CD4-positive, alpha-beta T cell (primary cell): ENCODE data around the gene PXDN. TPM values are rescaled to one million over a fixed set of nuclear protein-coding genes. Genes with fewer than 3 reads are reported as not detected.

ENCODE experiments used
- ATAC-seq: fragments of 200-7000 bp; cut with Tn5 transposase; one replicate; pipeline ENCODE4 v1.10.0; 2022; ENCODE audit warnings: mild to moderate bottlenecking; ENCODE audit not compliant: poor library complexity
- CTCF ChIA-PET: fragments of 350-600 bp; sonication (Branson Sonifier 250); formaldehyde crosslinking; loops from one replicate; lab custom pipeline; 2021; ENCODE audit warnings: antibody characterized with exemption, inconsistent platforms; lab: Charles Lee
- POLR2A ChIA-PET: fragments of 350-600 bp; sonication (Branson Sonifier 250); formaldehyde crosslinking; loops from one replicate; lab custom pipeline; 2021; ENCODE audit warnings: antibody characterized with exemption, inconsistent platforms; lab: Charles Lee
- DNase-seq, 14 experiments: peaks; one replicate each; pipeline ENCODE4 v3.0.0-alpha.2; 2013 to 2020; ENCODE audit warnings: mixed read lengths in 2 of 14
- H3K27ac ChIP-seq, 2 donors: one replicate each; pipeline versions ENCODE4 v1.5.1 to v1.7.0; 2013; ENCODE audit warnings: low read length in 2 of 2, low read depth in 1 of 2, mild to moderate bottlenecking in 1 of 2
- H3K27me3 ChIP-seq, 2 experiments: 1 replicate in 1 of 2; 2 replicates in 1 of 2; pipeline versions ENCODE4 v1.6.1 to v1.7.0; 2013; ENCODE audit warnings: low read length in 2 of 2, control low read depth in 1 of 2, mild to moderate bottlenecking in 1 of 2, moderate library complexity in 1 of 2; ENCODE audit not compliant: insufficient read depth in 2 of 2, control insufficient read depth in 1 of 2
- H3K36me3 ChIP-seq: one replicate; pipeline ENCODE4 v1.6.1; 2013; ENCODE audit warnings: low read length, control low read depth; ENCODE audit not compliant: insufficient read depth
- H3K4me1 ChIP-seq: one replicate; pipeline ENCODE4 v1.6.1; 2013; ENCODE audit warnings: low read length, control low read depth; ENCODE audit not compliant: insufficient read depth
- H3K4me3 ChIP-seq: one replicate; pipeline ENCODE4 v1.5.1; 2013; ENCODE audit warnings: mild to moderate bottlenecking, low read length, moderate library complexity
- H3K9me3 ChIP-seq, 2 experiments: 1 replicate in 1 of 2; 2 replicates in 1 of 2; pipeline versions ENCODE4 v1.6.1 to v1.7.0; 2013; ENCODE audit warnings: low read length in 2 of 2, mild to moderate bottlenecking in 2 of 2, control low read depth in 1 of 2, moderate library complexity in 1 of 2; ENCODE audit not compliant: control insufficient read depth in 1 of 2, insufficient read depth in 1 of 2
- H3K27ac Mint-ChIP-seq: one replicate; pipeline ENCODE4 v1.8.0; 2020; ENCODE audit warnings: mixed read lengths
- H3K27me3 Mint-ChIP-seq: one replicate; pipeline ENCODE4 v1.8.0; 2021; ENCODE audit warnings: mixed read lengths
- H3K36me3 Mint-ChIP-seq: one replicate; pipeline ENCODE4 v1.8.0; 2021; ENCODE audit warnings: low read depth, mixed read lengths
- H3K4me1 Mint-ChIP-seq: one replicate; pipeline ENCODE4 v1.8.0; 2021; ENCODE audit warnings: low read depth, mixed read lengths
- H3K4me3 Mint-ChIP-seq: one replicate; pipeline ENCODE4 v1.8.0; 2020; ENCODE audit warnings: mild to moderate bottlenecking, mixed read lengths
- H3K9me3 Mint-ChIP-seq: one replicate; pipeline ENCODE4 v1.8.0; 2020; ENCODE audit warnings: mixed read lengths
- CTCF ChIP-seq: fragments of 200-600 bp; IDR thresholded peaks from one replicate; pipeline ENCODE4 v1.8.0; 2022; ENCODE audit warnings: antibody characterized with exemption, mild to moderate bottlenecking
- intact Hi-C, 2 experiments: fragments of 100-400 bp; cut with DNase I in 1 of 2; cut with micrococcal nuclease in 1 of 2; formaldehyde crosslinking; loops; one replicate each; pipeline versions ENCODE4 v1.15.1 to v1.9.0; 2023 to 2025; cut with DNase I, micrococcal nuclease
- total RNA-seq, 174 experiments: library from RNA in 2 of 174; stranded (reverse) in 2 of 174; gene quantifications; one replicate each; pipeline ENCODE4 v1.2.3 and lab custom pipeline; 2021 to 2026

PXDN gene
- total RNA-seq, 2 experiments from 2014 or later = 0.47 to 0.84 TPM

GRCh38 chr2:1670636-1671035, 73.7 kb downstream of the PXDN start:
- H3K27me3 ChIP-seq = no peaks in the 10 kb centered on the region
- ATAC-seq = no peak

GRCh38 chr2:1665761-1666505, 78.4 kb downstream of the PXDN start:
- H3K4me1 ChIP-seq = no peaks in the 10 kb centered on the region
- no peak overlapping the region for H3K4me3 Mint-ChIP-seq
- TF ChIP-seq CTCF = no peak
- CTCF ChIA-PET = no interaction called here
- H3K36me3 Mint-ChIP-seq = no peaks in the 10 kb centered on the region
- no peaks in the 10 kb centered on the region for H3K9me3 Mint-ChIP-seq
- H3K27me3 ChIP-seq = no peaks in the 10 kb centered on the region
- DNase-seq (peak in 1 of 14 experiments; percentile 1), ATAC-seq (no peak)
- intact Hi-C loops = no loop called here
- H3K36me3 ChIP-seq = no peaks in the 10 kb centered on the region
- no peak overlapping the region for H3K27ac ChIP-seq
- H3K9me3 ChIP-seq = no peaks in the 10 kb centered on the region
- H3K4me3 ChIP-seq = no peak overlapping the region
- no peaks in the 10 kb centered on the region for H3K4me1 Mint-ChIP-seq
- H3K27me3 Mint-ChIP-seq = peaks cover 9% of the 10 kb centered on the region
- POLR2A ChIA-PET = no interaction called here
- H3K27ac Mint-ChIP-seq = no peak overlapping the region

More at GRCh38 chr2:1670636-1671035, 73.7 kb downstream of the PXDN start:
- TF ChIP-seq CTCF = no peak
- Histone ChIP-seq H3K36me3 (no peaks in the 10 kb centered on the region), H3K27ac (no peak overlapping the region), H3K4me1 (no peaks in the 10 kb centered on the region), H3K9me3 (no peaks in the 10 kb centered on the region), H3K4me3 (no peak overlapping the region)
- Mint-ChIP-seq H3K4me3 (no peak overlapping the region), H3K9me3 (no peaks in the 10 kb centered on the region), H3K27ac (no peak overlapping the region), H3K36me3 (no peaks in the 10 kb centered on the region), H3K27me3 (peaks cover 1% of the 10 kb centered on the region), H3K4me1 (no peaks in the 10 kb centered on the region)
- CTCF ChIA-PET = no interaction called here
- DNase-seq = no peak
- intact Hi-C loops = no loop called here
- POLR2A ChIA-PET = no interaction called here

- ChIA-PET POLR2A (no interaction called here), CTCF (no interaction called here)
- Mint-ChIP-seq H3K36me3 (no peaks in the 10 kb centered on the region), H3K27me3 (peaks cover 9% of the 10 kb centered on the region), H3K4me1 (no peaks in the 10 kb centered on the region), H3K4me3 (no peak overlapping the region), H3K9me3 (no peaks in the 10 kb centered on the region), H3K27ac (no peak overlapping the region)
- Histone ChIP-seq H3K27ac (no peak overlapping the region), H3K4me3 (no peak overlapping the region), H3K9me3 (no peaks in the 10 kb centered on the region), H3K4me1 (no peaks in the 10 kb centered on the region), H3K27me3 (no peaks in the 10 kb centered on the region), H3K36me3 (no peaks in the 10 kb centered on the region)
- no peak for TF ChIP-seq CTCF
- peak in 1 of 14 experiments; percentile 2 for DNase-seq
- ATAC-seq = no peak
- intact Hi-C loops = no loop called here
Observed at GRCh38 chr2:1664698-1665097, 79.6 kb downstream of the PXDN start.
